GM21825 (cell line): ENCODE measurements around the gene GMPPA.

Source experiments
- ATAC-seq: cut with Tn5 transposase; IDR thresholded peaks from one replicate; pipeline ENCODE4 v1.9.1; 2021; ENCODE audit warnings: mild to moderate bottlenecking, moderate library complexity; ENCODE audit not compliant: unreplicated experiment

GMPPA gene

GRCh38 chr2:219498280-219499057, at the start of gene GMPPA:
Gene GMPPA, plus strand, starts transcription at chr2:219498891. Its CDS starts 1,085 bp downstream, at chr2:219499976.
- peak; percentile 93 for ATAC-seq

DNA sequence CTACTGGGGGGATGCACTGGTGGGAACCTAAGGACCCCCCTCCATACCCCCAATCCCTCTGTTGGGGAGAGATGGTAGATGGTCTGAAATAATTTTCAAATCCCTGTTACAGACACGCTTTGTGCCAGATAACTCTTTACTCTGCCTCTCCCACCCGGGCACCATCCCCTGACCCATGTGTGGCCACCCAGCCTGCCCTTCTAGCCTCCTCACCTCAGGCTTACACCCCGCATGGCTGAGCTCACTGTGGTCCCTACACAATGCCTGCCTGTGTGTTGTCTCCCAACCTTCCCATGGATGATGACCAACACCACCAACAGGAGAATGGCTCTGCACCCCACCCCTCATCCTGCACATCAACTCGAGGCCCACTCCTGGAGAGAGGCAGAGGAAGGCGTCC, 49.1 kb upstream of the GMPPA start:
- no peak for ATAC-seq

DNA sequence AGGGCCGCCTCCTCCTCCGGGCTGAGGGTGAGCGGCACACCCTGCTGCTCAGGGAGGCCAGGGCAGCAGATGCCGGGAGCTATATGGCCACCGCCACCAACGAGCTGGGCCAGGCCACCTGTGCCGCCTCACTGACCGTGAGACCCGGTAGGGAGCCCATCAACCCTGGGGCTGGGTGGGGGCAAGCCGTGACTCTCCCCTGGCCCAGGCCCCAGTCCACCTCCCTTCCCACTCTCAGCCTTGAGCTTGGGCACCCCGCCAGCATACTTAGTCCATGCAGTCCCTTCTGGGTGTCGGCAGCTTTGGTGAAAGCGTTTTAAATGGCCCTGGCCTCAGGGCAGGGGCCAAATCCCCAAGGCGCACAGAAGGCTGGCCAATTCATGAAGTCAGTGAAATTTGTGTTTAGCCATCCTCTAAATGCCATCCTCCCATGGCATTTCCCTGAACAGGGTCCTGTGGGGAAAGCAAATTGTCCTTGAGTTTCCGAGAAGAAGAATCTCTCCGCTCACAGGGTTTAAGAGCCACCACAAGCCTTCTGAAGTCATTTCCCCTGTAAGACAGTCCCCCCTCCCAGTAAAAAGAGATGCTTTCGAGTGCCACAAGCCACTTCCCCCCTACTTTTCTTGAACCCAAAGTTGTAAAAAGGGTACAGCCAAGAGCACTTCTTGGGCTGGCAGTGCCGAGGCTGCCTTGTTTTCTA, 46.9 kb upstream of the GMPPA start:
- ATAC-seq: no peak

DNA sequence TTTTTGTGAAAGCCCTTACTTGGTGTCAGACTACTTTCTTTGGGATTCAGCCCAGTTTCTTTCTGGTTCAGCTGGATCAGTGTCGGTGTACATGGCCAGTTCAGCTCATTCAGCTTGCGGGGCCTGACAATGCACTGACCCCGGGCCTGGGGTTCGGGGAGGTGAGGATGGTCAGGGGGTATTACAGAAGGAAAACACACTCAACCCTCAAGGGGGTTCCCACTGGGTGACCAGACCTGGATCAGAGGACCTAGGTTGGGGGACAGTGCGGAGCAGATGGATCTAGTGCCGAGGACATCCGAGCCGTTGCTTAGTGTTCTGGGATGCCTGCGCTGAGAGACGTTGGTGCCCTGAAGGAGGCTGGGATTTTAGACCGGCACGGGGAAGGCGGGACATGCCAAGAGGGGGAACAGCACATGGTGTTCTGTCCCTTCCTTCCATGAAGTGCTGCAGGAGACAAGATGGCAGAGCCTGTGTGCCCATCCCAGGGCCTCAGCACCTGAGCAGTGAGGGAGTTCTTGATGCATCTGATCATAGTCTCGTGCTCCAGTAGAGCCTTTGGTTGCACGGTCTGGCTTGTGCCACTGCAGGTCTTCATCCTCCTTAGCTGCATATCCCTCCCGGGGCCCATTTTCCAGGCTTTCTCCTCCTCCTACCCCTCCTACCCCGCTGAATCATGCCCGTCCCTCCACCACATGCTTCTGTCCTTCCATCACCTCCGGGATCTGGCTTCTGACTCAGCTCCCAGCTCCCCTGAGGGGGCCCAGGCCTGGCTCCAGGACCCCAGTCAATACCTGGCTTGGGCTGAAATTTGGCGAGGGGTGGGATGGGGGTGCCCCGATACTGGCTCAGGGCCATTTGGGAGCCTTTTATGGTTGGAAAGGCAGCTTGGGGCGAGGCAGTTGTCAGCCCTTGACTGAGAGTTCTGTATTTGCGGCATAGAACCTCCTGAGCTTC, 46.1 kb upstream of the GMPPA start:
- no peak for ATAC-seq

DNA sequence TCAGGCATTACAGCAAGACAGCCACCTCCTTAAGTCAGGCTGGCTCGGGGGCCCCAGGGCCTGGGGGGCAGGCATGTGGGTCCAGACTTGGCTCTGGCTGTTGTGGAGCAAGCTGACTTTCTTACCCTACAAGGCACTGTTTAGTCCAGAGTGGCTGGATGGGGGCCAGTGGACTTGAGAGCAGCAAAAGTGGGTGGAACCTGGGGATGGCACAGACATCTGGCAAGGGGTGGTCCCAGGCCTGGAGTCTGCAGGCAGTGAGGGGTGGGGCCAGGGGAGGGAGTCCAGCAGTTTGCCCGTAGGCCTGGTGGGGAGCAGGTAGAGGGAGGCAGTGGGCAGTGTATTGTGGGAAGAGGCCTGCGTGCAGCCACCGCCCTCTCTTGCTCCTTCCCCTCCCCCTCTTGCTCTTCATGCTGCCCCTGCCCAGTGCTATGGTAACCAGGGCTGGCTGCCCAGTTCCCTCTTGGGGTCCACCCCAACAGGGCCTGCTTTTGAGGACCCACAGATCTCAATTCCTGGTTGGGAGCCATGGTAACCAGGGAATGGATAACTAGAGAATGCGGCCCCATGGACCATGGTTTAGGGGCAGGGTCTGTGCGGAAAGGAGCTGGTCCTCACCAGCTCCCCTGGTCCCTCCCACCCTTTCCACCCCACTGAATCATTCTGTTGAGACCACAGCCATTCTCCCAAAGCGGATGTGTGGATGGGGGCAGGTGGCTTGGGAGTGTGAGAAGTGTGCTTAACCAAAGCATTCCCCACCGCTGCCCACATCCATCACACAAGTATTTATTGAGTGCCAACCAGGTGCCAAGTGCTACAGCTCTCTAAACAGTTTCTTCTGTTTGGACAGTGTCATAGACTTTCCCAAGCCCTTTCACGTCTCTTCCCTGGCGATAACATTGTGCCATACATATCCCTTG, 44.8 kb upstream of the GMPPA start:
- ATAC-seq: no peak

GRCh38 chr2:219455581-219455980, 43.1 kb upstream of the GMPPA start:
- no peak for ATAC-seq

- no peak for ATAC-seq
Measured at GRCh38 chr2:219457784-219458369, 40.8 kb upstream of the GMPPA start.

GRCh38 chr2:219458996-219459395, 39.7 kb upstream of the GMPPA start:
- ATAC-seq: no peak

GRCh38 chr2:219459460-219460311, 39.0 kb upstream of the GMPPA start:
- peak; percentile 63 for ATAC-seq

- no peak for ATAC-seq
Measured at GRCh38 chr2:219460424-219460926, 38.2 kb upstream of the GMPPA start.

GRCh38 chr2:219461047-219461514, 37.6 kb upstream of the GMPPA start:
- ATAC-seq: no peak

- no peak for ATAC-seq
Measured at GRCh38 chr2:219461669-219462068, 37.0 kb upstream of the GMPPA start.

DNA sequence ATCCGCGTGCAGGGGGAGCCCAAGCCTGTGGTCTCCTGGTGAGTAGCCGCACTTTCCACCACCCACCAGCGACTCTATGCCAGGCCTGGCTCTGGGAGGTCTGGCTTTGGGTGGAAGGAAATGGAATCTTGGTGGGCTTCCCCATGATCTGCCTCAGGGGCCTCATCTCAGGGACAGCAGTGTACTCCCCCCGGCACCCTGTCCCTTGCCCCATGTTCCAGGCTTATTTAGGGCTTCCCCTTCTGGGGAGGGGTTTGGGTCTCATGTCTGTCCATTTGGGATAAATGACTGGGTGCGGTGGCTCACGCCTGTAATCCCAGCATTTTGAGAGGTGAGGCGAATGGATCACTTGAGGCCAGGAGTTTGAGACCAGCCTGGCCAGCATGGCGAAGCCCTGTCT, 36.3 kb upstream of the GMPPA start:
- ATAC-seq: no peak

GRCh38 chr2:219464286-219465032, 34.2 kb upstream of the GMPPA start:
- ATAC-seq: no peak

DNA sequence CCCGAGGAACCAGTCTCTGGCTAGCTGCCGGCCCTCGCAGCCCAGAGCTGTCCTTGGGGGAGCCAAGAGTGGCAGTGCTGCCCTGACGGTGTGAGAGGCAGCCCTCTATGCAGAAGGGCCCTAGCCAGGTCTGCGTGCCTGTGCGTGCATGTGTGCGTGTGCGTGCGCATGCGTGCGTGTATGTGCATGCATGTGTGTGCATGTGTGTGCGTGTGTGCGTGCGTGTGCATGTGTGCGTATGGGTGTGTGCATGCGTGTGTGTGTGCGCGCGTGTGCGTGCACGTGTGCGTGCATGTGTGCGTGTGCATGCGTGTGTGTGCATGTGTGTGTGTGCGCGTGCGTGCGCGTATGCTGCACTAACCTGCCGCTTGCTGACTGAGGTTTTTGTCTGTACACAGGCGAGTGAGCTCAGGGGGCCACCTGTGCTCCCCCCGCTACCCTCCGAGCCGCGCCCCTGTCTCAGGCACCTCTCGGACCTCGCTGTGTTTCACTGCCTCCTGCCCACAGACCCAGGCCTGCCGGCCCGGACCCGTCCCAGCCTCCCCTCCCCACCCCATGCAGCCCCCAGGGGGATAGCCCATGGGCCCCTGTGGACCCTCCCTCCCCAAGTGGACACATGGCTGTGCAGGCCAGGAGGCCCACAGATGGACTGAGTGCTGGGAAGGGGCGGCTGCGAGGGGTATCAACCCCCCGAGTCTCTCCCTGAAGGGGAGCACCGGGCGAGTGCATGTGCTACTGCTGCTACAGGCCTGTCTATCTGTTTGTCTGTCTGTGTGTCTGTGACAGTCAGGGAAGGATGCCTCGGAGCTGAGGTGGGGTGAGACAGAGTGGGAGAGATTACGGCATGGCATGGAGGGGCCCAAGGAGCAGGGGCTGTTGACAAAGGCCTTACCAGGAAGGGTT, 32.8 kb upstream of the GMPPA start:
- no peak for ATAC-seq

DNA sequence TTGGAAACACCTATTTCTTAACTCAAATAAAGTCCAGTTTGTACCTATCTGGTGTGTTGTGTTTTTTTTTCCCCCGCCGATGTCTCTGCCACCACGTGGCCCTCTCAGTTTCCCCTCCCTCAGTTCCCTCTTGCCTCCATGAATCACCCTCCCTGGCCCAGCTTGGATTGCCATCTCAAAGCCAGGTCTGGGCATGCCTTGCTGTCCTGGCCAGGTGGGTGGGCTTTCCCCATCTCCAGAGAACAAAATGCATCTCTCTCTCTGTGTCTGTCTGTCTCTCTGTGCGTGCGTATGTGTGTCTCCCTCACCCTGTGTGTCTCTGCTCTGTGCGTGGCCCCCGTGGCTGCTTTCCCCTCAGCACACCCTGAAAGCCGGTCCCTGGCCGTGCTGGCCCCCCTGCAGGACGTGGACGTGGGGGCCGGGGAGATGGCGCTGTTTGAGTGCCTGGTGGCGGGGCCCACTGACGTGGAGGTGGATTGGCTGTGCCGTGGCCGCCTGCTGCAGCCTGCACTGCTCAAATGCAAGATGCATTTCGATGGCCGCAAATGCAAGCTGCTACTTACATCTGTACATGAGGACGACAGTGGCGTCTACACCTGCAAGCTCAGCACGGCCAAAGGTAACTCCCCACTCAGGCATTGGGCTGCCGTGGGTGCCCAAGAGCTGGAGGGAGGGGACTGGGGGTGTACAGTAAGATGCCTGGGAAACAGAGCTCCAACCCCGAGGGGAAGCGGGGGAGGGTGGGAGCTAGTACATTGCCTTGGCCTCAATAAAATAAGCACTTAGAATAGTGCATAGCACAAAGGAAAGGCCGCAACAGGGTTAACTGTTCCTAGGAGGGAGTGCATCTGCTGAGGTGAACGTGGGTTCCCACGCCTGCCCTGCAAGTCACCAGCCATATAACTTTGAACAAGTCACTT, 31.6 kb upstream of the GMPPA start:
- no peak for ATAC-seq
